Measurements from ENCODE around the gene ARL10. TPM values are rescaled to one million over a fixed set of nuclear protein-coding genes. Genes with fewer than 3 reads are reported as not detected.

ARL10 gene
- total RNA-seq, 2 experiments from 2014 or later: 8.0 to 12.1 TPM

DNA sequence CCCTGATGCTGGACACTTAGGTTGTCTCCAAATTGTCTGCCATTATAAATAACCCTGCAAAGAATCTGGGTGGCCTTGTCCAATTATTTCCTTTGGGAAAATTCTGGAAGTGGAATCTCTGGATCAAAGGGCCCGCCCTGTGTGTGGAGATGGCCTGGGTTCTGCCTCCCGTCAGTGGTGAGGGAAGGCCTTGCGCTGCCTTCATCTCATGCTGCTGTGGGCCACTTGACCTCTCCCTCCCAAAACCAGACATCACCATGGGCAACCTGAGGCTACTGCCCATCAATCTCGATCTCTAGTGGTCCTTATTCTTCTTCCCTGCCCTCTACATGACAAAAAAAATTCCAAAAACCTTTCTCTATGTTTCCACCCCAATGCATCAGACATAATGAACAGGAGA is 44.5 kb downstream of the ARL10 start:
- H3K36me3 Mint-ChIP-seq: peaks cover 2% of the 10 kb centered on the region
- no peak for DNase-seq

DNA sequence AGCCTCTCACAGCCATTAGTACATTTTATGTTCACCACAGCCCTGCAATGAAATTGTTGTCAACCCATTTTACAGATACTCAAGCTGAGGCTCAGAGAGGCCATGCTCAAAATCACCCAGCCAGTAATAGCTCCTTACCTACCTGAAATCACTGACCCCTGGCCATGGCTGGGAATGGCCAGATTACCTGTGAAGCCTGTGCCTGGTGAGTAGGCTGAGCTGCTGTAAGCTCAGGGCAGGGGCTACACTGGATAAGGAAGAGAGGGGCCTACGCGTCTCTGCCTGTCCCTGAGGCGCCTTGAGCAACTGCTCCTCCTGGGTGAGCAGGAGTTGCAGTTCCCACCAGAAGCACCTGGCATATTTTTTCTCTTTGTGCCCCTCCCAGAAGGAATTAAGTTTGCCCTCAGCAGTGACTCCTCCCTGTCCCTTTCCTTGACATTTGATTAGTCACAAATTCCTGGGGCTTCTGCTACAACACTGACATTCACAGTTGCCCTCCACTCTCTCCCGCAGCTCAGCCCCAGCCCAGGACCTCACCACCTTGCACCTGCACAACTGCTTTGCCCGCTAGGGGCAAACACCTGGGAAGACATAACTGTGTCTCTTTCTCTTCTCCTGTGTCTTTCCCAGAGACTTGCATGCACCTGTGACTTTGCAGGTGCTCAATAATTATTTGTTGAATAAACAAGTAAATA is 45.3 kb downstream of the ARL10 start:
- H3K36me3 Mint-ChIP-seq: peaks cover 2% of the 10 kb centered on the region
- no peak for DNase-seq
- H3K27ac Mint-ChIP-seq: no peak overlapping the region
- H3K4me3 Mint-ChIP-seq: no peak overlapping the region
- H3K9me3 Mint-ChIP-seq: no peaks in the 10 kb centered on the region
- H3K4me1 Mint-ChIP-seq: peaks cover 23% of the 10 kb centered on the region
- no peaks in the 10 kb centered on the region for H3K27me3 Mint-ChIP-seq

More for the DNA sequence above, 44.5 kb downstream of the ARL10 start:
- Mint-ChIP-seq H3K4me3 (no peak overlapping the region), H3K4me1 (peaks cover 18% of the 10 kb centered on the region), H3K27ac (no peak overlapping the region), H3K9me3 (no peaks in the 10 kb centered on the region), H3K27me3 (no peaks in the 10 kb centered on the region)

DNA sequence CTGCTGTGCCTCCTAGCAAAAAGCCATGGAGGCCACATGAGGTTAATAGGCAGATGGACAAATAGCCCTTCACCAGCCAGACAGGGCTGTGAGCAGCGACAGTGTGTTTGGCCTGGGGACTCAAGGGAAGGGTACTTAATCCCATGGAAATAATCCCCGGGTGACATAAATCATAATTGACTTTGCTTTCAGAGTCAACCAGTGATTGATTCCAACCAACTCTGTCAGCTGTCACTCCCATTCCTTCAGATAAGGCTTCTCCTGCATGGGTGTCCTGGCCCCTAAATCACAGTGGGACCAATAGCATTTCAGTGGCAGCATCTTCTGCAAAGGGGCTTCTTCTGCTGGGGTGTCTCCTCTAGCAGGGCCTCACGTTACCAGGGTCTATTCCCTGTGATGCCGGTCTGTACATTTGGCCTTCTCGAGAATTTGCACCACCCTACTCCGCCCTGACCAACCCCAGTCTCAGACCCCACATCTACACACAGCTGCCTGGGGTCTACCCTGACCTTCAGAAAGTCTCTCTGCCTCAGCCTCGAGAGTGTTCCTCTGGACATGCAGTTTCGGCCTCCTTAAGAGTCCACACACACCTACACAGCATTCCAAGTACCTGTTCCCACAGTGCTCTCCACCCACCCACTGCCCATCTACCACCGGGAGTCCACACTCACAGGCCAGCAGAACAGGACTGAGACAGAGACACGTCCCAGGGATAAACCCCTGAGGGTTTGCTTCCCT is 47.4 kb downstream of the ARL10 start:
- H3K4me3 Mint-ChIP-seq: no peak overlapping the region
- peaks cover 2% of the 10 kb centered on the region for H3K36me3 Mint-ChIP-seq
- no peak for DNase-seq
- no peaks in the 10 kb centered on the region for H3K9me3 Mint-ChIP-seq
- peak overlapping the region; percentile 49 for H3K27ac Mint-ChIP-seq
- no peaks in the 10 kb centered on the region for H3K27me3 Mint-ChIP-seq
- H3K4me1 Mint-ChIP-seq: peaks cover 32% of the 10 kb centered on the region

DNA sequence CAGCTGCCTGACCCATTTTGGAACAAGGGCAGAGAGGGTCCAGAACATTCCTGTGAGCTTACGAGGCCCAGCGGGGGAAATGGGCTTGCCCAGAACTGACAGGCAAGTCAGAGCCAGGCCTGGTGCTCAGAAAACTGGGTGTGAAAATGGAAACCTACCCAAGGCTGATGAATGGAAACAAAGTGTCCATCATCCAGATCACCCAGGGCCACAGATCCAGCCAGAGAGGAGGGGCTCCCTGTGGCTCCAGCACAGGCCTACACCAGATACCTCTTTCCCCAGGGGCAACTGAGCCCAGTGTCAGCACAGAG is 47.9 kb downstream of the ARL10 start:
- no peaks in the 10 kb centered on the region for H3K36me3 Mint-ChIP-seq
- no peak for DNase-seq
- H3K27ac Mint-ChIP-seq: no peak overlapping the region
- H3K9me3 Mint-ChIP-seq: no peaks in the 10 kb centered on the region
- no peak overlapping the region for H3K4me3 Mint-ChIP-seq
- H3K4me1 Mint-ChIP-seq: peaks cover 32% of the 10 kb centered on the region
- H3K27me3 Mint-ChIP-seq: no peaks in the 10 kb centered on the region

DNA sequence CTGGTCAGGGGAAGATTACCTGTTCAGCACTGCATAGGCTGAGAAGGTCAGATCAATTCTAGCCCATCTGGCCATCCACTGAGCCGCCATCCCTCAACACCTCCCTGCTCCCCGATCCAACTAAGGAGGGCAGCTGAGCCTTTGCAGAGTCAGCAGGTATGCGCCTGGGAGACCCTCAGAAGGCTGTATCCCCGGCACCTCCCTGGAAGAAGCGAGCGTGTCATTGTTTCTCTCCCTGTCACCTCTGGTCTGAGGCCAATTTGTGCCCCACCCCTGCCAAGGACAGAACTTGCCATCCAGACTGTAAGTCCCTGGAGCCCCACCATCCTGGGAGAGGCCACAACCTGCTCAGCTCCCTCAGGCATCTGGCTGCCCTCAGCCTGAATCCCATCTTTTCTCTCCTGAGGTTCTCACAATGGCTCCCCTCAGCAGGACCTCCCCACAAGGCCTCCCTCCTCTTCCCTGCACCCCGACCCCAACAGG is 48.5 kb downstream of the ARL10 start:
- H3K4me3 Mint-ChIP-seq: no peak overlapping the region
- peaks cover 32% of the 10 kb centered on the region for H3K4me1 Mint-ChIP-seq
- no peak for DNase-seq
- H3K9me3 Mint-ChIP-seq: no peaks in the 10 kb centered on the region
- H3K27ac Mint-ChIP-seq: no peak overlapping the region
- H3K27me3 Mint-ChIP-seq: no peaks in the 10 kb centered on the region
- no peaks in the 10 kb centered on the region for H3K36me3 Mint-ChIP-seq

DNA sequence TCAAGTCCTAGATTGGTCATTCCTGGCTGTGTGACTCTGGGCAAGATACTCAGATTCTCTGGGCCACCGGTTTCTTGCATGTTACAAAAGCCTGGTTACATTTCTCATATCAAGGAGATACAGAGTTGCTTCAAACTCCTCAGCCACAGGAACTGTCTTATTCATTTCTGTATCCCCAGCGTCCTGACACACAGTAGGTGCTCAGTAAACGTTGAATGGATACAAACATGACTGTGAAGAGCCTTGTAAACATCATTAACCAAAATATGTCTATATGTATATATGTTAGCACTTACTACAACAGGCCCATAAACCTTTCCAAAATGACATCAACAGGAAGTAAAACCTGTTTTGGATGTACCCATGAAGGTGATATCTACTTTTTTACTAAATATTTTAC is 49.4 kb downstream of the ARL10 start:
- Mint-ChIP-seq H3K4me1 (peaks cover 32% of the 10 kb centered on the region), H3K27me3 (no peaks in the 10 kb centered on the region), H3K36me3 (no peaks in the 10 kb centered on the region), H3K9me3 (no peaks in the 10 kb centered on the region), H3K4me3 (peak overlapping the region; percentile 76), H3K27ac (peak overlapping the region; percentile 4)
- DNase-seq: no peak

DNA sequence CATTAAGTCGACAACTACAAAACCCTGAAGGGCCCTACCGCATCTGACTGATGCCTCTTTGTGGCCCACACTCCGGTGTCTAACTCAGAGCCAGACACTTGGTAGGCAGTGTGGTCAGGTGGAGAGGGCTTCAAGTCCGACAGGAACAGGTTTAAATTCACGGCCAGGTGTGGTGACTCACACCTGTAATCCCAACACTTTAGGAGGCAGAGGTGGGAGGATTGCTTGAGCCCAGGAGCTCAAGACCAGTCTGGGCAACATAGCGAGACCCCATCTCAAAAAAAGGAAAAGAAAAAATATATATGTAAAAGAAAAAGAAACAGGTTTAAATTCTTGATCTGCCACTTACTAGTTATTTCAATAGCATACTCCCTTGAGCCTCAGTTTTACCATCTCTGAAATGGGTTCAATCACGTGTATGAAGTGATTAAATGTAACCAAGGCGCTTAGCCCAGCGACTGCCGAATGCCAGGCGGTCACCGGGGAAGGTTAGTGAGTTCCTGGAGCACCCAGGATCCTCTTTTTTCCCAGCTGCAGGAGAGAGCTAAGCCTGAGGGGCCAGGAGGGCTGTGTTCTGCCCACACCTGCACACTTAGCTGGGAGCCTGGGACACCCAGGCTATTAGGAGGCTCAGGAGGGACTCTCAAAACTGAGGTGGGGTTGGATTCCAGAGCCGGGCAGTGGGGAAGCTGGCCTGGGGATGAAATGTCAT is 50.1 kb downstream of the ARL10 start:
- no peaks in the 10 kb centered on the region for H3K36me3 Mint-ChIP-seq
- no peaks in the 10 kb centered on the region for H3K27me3 Mint-ChIP-seq
- peaks cover 32% of the 10 kb centered on the region for H3K4me1 Mint-ChIP-seq
- peak overlapping the region; percentile 14 for H3K27ac Mint-ChIP-seq
- no peaks in the 10 kb centered on the region for H3K9me3 Mint-ChIP-seq
- DNase-seq: no peak
- H3K4me3 Mint-ChIP-seq: peak overlapping the region; percentile 76

DNA sequence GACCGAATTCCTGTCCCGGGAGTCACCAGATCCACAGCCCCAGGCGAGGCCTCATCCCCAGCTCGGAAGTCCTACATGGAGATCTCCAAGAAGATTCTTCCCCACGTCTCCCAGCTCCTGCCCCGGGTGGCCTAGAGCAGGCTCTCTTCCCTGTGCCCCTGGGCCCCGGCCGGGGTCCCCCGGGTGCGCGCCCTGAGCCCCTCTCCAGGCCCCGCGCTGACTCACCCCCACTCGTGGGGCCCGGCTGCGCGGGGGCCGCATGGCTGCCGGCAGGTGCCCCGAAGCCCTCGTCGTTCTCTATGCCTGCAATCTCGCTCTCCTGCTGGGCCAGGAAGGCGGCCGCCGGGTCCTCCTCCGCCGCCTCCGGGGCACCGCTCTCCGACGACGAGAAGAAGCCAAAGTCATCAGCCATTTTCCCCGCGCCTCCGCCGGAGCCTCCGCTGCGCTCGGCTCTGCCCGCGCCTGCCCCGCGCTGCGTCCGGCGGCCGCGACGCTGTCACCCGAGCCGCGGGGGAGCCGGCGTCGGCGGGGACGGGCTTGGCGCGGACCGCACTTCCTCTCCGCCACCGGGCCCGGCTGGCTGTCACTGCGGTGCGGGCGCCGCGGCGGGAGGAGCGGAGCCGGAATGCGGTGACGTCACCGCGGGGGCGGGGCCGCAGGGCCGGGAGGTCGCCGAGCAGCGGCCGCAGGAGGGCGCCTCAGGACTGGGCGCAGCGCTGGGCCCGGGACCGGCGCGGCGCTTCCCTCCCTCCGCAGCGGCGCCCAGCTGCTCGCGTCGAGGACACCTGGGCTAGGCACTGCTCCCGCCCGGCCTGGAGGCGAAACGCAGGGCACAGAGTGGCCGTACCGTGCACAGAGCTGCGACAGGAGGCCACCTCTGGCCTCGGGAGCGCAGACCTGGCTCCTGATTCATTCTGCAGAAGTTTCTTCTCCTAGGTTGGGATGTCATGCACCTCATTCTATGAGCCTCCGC is 51.0 kb downstream of the ARL10 start, which contains the start of gene CLTB:
Gene CLTB, minus strand, starts transcription at position 588 of the 973 bp plus-strand sequence. Its CDS starts 176 bp downstream, at position 412.
- no peaks in the 10 kb centered on the region for H3K36me3 Mint-ChIP-seq
- no peaks in the 10 kb centered on the region for H3K9me3 Mint-ChIP-seq
- H3K4me1 Mint-ChIP-seq: peaks cover 32% of the 10 kb centered on the region
- peak; percentile 87 for DNase-seq
- H3K4me3 Mint-ChIP-seq: peak within 1 kb of the TSS; percentile 76
- H3K27ac Mint-ChIP-seq: peak within 1 kb of the TSS; percentile 55
- H3K27me3 Mint-ChIP-seq: no peaks in the 10 kb centered on the region

DNA sequence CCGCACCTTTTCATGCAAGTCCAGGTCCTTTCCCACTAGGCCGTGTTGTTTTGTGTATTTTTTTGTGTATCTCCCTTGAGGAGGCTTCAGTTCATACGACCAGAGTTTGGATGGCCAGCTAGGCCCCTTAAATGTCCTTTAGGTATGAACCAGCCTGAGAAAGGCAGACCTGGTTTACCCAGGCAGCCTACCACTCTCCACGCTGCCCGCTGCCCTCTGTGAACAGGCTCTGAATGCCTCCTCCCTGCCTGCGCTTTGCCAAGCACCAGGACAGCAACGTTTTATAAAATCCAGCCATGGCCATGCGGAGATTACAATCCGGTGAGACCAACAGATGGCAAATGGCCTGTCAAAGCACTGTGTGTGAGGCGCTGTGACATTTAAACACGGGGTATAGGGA is 51.7 kb downstream of the ARL10 start:
- Mint-ChIP-seq H3K27me3 (no peaks in the 10 kb centered on the region), H3K36me3 (no peaks in the 10 kb centered on the region), H3K27ac (peak overlapping the region; percentile 19), H3K4me1 (peaks cover 32% of the 10 kb centered on the region), H3K4me3 (peak overlapping the region; percentile 63), H3K9me3 (no peaks in the 10 kb centered on the region)
- DNase-seq: no peak

DNA sequence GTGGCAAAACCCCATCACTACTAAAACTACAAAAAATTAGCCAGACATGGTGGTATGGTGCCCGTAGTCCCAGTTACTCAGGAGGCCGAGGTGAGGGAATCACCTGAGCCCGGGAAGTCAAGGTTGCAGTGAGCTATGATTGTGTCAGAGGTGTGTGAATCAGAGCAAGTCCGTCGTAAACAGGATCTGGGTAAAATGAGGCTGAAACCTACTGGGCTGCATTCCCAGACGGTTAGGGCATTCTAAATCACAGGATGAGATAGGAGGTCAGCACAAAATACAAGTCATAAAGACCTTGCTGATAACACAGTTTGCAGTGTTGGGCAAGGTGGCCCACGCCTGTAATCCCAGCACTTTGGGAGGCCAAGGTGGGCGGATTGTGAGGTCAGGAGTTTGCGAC is 53.0 kb downstream of the ARL10 start:
- Mint-ChIP-seq H3K4me3 (no peak overlapping the region), H3K36me3 (no peaks in the 10 kb centered on the region), H3K9me3 (no peaks in the 10 kb centered on the region), H3K4me1 (peaks cover 28% of the 10 kb centered on the region), H3K27ac (no peak overlapping the region), H3K27me3 (no peaks in the 10 kb centered on the region)
- no peak for DNase-seq

DNA sequence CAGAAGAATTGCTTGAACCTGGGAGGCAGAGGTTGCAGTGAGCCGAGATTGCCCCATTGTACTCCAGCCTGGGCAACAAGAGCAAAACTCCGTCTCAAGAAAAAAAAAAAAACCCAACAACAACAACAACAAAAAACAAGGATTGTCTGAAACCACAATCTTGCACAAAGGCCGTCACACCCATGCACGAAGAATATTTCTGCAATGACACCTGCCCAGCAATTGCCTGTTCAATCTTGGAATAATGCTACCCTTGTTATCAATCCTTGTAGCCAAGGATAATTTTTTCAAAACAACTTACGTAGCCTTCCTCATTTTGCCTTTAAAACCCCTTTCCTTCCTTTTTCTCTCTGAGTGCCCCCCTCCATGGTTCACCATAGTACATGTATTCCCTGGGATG is 54.8 kb downstream of the ARL10 start:
- Mint-ChIP-seq H3K27ac (no peak overlapping the region), H3K27me3 (no peaks in the 10 kb centered on the region), H3K9me3 (no peaks in the 10 kb centered on the region), H3K36me3 (no peaks in the 10 kb centered on the region), H3K4me3 (no peak overlapping the region), H3K4me1 (peaks cover 12% of the 10 kb centered on the region)
- no peak for DNase-seq

DNA sequence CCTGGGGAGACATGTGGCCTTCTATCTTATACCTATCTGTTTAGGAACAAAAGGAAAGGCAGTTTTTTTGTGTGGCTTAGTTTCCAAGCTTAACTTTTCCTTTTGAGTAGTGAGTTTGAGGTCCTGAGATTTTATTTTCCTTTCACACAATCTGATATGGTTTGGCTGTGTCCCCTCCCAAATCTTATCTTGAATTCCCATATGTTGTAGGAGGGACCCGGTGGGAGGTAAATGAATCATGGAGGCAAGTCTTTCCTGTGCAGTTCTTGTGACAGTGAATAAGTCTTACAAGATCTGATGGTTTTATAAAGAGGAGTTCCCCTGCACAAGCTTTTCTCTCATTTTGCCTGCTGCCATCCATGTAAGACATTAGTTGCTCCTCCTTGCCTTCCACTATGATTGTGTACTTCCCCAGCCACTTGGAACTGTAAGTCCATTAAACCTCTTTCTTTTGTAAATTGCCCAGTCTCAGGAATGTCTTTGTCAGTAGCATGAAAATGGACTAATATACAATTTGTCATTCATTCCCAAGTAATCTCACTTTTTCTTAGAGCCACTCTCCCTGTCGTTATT is 55.8 kb downstream of the ARL10 start:
- Mint-ChIP-seq H3K27me3 (no peaks in the 10 kb centered on the region), H3K27ac (no peak overlapping the region), H3K36me3 (no peaks in the 10 kb centered on the region), H3K4me1 (peaks cover 10% of the 10 kb centered on the region), H3K4me3 (no peak overlapping the region), H3K9me3 (peaks cover 2% of the 10 kb centered on the region)
- DNase-seq: no peak

DNA sequence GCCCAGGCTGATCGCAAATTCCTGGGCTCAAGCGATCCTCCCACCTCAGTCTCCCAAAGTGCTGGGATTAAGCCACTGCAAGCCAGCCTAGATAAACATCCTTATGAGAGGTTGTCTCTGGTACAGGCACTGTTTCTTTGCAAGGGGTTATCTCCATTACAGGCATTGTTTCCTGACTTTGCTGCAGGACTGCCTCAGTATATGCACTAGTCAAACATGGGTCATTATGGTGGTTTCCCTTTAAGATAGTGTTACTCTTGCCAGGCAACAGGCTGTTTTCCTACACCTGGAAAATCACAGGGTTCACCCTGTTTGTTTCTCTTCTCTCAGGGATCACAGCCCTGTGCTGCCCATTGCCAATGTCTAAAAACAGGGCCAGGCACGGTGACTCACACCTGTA is 58.9 kb downstream of the ARL10 start:
- no peak overlapping the region for H3K4me3 Mint-ChIP-seq
- H3K36me3 Mint-ChIP-seq: no peaks in the 10 kb centered on the region
- peaks cover 2% of the 10 kb centered on the region for H3K9me3 Mint-ChIP-seq
- DNase-seq: no peak
- H3K4me1 Mint-ChIP-seq: no peaks in the 10 kb centered on the region
- no peaks in the 10 kb centered on the region for H3K27me3 Mint-ChIP-seq
- H3K27ac Mint-ChIP-seq: no peak overlapping the region

DNA sequence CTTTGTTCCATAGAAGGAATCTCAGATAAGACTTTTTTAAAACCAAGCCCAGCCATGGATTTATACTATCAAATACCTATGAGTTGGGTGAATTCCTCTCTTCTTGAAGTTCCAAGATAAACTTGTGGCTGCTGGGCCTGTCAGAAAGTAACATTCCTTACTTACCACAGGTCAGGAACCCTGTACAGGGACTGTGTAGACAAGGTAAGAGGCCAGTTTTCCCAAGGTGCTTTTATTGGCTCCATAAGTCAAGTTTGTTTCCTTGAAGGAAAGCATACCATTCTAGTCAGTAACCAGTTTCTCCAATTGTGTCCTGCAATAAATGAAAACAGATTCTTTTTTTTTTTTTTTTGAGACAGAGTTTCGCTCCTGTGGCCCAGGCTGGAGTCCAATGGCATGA is 59.9 kb downstream of the ARL10 start:
- Mint-ChIP-seq H3K4me1 (peaks cover 2% of the 10 kb centered on the region), H3K9me3 (peaks cover 2% of the 10 kb centered on the region), H3K36me3 (no peaks in the 10 kb centered on the region), H3K27me3 (no peaks in the 10 kb centered on the region), H3K4me3 (no peak overlapping the region), H3K27ac (no peak overlapping the region)
- DNase-seq: no peak

Measured in activated naive CD8-positive, alpha-beta T cell treated with anti-CD3 and anti-CD28 coated beads for 36 hours (primary cell).